RKO (cell line): Measurements from ENCODE around the gene ANO2.

Experiments
- DNase-seq: peaks from one replicate; pipeline ENCODE4 v3.0.0-alpha.2; 2016; ENCODE audit warnings: low spot score

ANO2 gene

GRCh38 chr12:5515458-5515857, 429.6 kb downstream of the ANO2 start:
- no peak for DNase-seq

GRCh38 chr12:5514545-5514944, 430.5 kb downstream of the ANO2 start:
- DNase-seq, result no peak

GRCh38 chr12:5514016-5514415, 431.0 kb downstream of the ANO2 start:
- DNase-seq, result no peak

GRCh38 chr12:5513406-5513805, 431.7 kb downstream of the ANO2 start:
- DNase-seq, result no peak
